ENCODE measurements around the gene DLG2.

DNA sequence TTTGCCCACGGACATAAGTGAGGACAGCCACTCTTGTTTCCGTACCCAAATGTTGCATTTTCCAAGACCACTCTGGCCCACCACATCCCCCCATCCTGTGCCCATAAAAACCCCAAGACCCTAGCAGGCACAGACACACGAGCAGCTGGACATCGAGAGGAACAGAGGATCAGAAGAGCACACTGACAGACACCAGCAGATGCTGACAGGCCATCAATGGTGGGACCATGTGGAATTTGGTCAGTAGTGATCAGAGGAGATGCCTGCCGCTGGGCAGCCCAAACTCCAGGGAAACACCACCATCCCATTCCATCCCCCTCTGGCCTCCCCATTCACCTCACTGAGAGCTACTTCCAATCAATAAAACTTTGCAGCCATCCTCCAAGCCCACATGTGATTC, 87.0 kb downstream of the DLG2 start:
- TF ChIP-seq, protein P1, sequence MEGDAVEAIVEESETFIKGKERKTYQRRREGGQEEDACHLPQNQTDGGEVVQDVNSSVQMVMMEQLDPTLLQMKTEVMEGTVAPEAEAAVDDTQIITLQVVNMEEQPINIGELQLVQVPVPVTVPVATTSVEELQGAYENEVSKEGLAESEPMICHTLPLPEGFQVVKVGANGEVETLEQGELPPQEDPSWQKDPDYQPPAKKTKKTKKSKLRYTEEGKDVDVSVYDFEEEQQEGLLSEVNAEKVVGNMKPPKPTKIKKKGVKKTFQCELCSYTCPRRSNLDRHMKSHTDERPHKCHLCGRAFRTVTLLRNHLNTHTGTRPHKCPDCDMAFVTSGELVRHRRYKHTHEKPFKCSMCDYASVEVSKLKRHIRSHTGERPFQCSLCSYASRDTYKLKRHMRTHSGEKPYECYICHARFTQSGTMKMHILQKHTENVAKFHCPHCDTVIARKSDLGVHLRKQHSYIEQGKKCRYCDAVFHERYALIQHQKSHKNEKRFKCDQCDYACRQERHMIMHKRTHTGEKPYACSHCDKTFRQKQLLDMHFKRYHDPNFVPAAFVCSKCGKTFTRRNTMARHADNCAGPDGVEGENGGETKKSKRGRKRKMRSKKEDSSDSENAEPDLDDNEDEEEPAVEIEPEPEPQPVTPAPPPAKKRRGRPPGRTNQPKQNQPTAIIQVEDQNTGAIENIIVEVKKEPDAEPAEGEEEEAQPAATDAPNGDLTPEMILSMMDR (IDR thresholded peaks at IDR 0.05): no peak
- no peak for TF ChIP-seq EP300 (IDR thresholded peaks at IDR 0.05)

Data from ovary (tissue), 3 donors.